Skeletal muscle satellite cell (primary cell): ENCODE measurements around the gene NDUFB10.

Source experiments
- H3K27me3 ChIP-seq: 2 replicates; pipeline ENCODE4 v1.7.0; 2013; ENCODE audit warnings: low read length; ENCODE audit not compliant: control insufficient read depth, insufficient read depth
- H3K36me3 ChIP-seq: 2 replicates; pipeline ENCODE4 v1.7.0; 2013; ENCODE audit warnings: mild to moderate bottlenecking, control low read depth, low read length; ENCODE audit not compliant: insufficient read depth
- H3K4me1 ChIP-seq: 2 replicates; pipeline ENCODE4 v1.7.0; 2013; ENCODE audit warnings: low read length; ENCODE audit not compliant: control insufficient read depth, insufficient read depth
- H3K4me2 ChIP-seq: 2 replicates; pipeline ENCODE4 v1.7.0; 2013; ENCODE audit warnings: mild to moderate bottlenecking, low read length
- H3K4me3 ChIP-seq: 2 replicates; pipeline ENCODE4 v1.7.0; 2013; ENCODE audit warnings: low read length
- H3K9ac ChIP-seq: 2 replicates; pipeline ENCODE4 v1.7.0; 2013; ENCODE audit warnings: mild to moderate bottlenecking, low read depth, low read length, moderate library complexity
- H3K9me3 ChIP-seq: replicated peaks from 2 replicates; pipeline ENCODE4 v1.7.0; 2013; ENCODE audit warnings: mild to moderate bottlenecking, control low read depth, low read length

Gene NDUFB10

GRCh38 chr16:1985466-1986150 is 26.3 kb downstream of the NDUFB10 start:
- Histone ChIP-seq H3K27me3 (peaks cover 36% of the 10 kb centered on the region), H3K4me1 (peaks cover 29% of the 10 kb centered on the region), H3K9me3 (no peaks in the 10 kb centered on the region), H3K4me3 (peak overlapping the region; percentile 87), H3K4me2 (peak overlapping the region; percentile 96), H3K36me3 (peaks cover 14% of the 10 kb centered on the region), H3K9ac (peak overlapping the region; percentile 85)

GRCh38 chr16:1987198-1987597 is 27.9 kb downstream of the NDUFB10 start:
- H3K36me3 ChIP-seq, result peaks cover 14% of the 10 kb centered on the region
- no peak overlapping the region for H3K9ac ChIP-seq
- no peak overlapping the region for H3K4me3 ChIP-seq
- no peak overlapping the region for H3K4me2 ChIP-seq
- H3K27me3 ChIP-seq, result peaks cover 34% of the 10 kb centered on the region
- no peaks in the 10 kb centered on the region for H3K9me3 ChIP-seq
- H3K4me1 ChIP-seq, result peaks cover 34% of the 10 kb centered on the region

- H3K9ac ChIP-seq, result no peak within 1 kb of the TSS
- no peaks in the 10 kb centered on the region for H3K9me3 ChIP-seq
- peaks cover 14% of the 10 kb centered on the region for H3K36me3 ChIP-seq
- H3K4me2 ChIP-seq, result peak within 1 kb of the TSS; percentile 56
- peaks cover 28% of the 10 kb centered on the region for H3K27me3 ChIP-seq
- peaks cover 33% of the 10 kb centered on the region for H3K4me1 ChIP-seq
- no peak within 1 kb of the TSS for H3K4me3 ChIP-seq
Observed at GRCh38 chr16:1989209-1990100, 30.1 kb downstream of the NDUFB10 start, which contains the start of gene SYNGR3. SYNGR3 (plus strand) TSS chr16:1989970; CDS start chr16:1990103, 133 bp downstream.

GRCh38 chr16:1990101-1990350 is 30.7 kb downstream of the NDUFB10 start:
- Histone ChIP-seq H3K9me3 (no peaks in the 10 kb centered on the region), H3K36me3 (peaks cover 14% of the 10 kb centered on the region), H3K9ac (no peak overlapping the region), H3K4me1 (peaks cover 27% of the 10 kb centered on the region), H3K27me3 (peaks cover 28% of the 10 kb centered on the region), H3K4me3 (no peak overlapping the region), H3K4me2 (peak overlapping the region; percentile 56)

GRCh38 chr16:1990351-1991134 is 31.2 kb downstream of the NDUFB10 start:
- H3K4me3 ChIP-seq, result no peak overlapping the region
- H3K4me1 ChIP-seq, result peaks cover 22% of the 10 kb centered on the region
- H3K4me2 ChIP-seq, result peak overlapping the region; percentile 47
- no peaks in the 10 kb centered on the region for H3K9me3 ChIP-seq
- no peak overlapping the region for H3K9ac ChIP-seq
- H3K27me3 ChIP-seq, result peaks cover 28% of the 10 kb centered on the region
- peaks cover 18% of the 10 kb centered on the region for H3K36me3 ChIP-seq

- Histone ChIP-seq H3K9ac (no peak overlapping the region), H3K4me1 (peaks cover 17% of the 10 kb centered on the region), H3K36me3 (peaks cover 14% of the 10 kb centered on the region), H3K9me3 (no peaks in the 10 kb centered on the region), H3K4me3 (no peak overlapping the region), H3K4me2 (no peak overlapping the region), H3K27me3 (peaks cover 28% of the 10 kb centered on the region)
Observed at GRCh38 chr16:1991135-1991551, 31.8 kb downstream of the NDUFB10 start.

GRCh38 chr16:1991588-1991947 is 32.2 kb downstream of the NDUFB10 start:
- H3K9ac ChIP-seq, result no peak overlapping the region
- peak overlapping the region; percentile 62 for H3K4me3 ChIP-seq

GRCh38 chr16:1991948-1992703 is 32.8 kb downstream of the NDUFB10 start:
- H3K9ac ChIP-seq, result no peak overlapping the region
- H3K4me1 ChIP-seq, result peaks cover 21% of the 10 kb centered on the region
- peak overlapping the region; percentile 79 for H3K4me2 ChIP-seq
- peaks cover 28% of the 10 kb centered on the region for H3K27me3 ChIP-seq
- H3K4me3 ChIP-seq, result peak overlapping the region; percentile 62
- no peaks in the 10 kb centered on the region for H3K9me3 ChIP-seq
- H3K36me3 ChIP-seq, result peaks cover 12% of the 10 kb centered on the region

More at GRCh38 chr16:1991588-1991947, 32.2 kb downstream of the NDUFB10 start:
- peaks cover 17% of the 10 kb centered on the region for H3K4me1 ChIP-seq
- peak overlapping the region; percentile 79 for H3K4me2 ChIP-seq
- no peaks in the 10 kb centered on the region for H3K9me3 ChIP-seq
- peaks cover 11% of the 10 kb centered on the region for H3K36me3 ChIP-seq
- H3K27me3 ChIP-seq, result peaks cover 28% of the 10 kb centered on the region

- H3K4me3 ChIP-seq, result peak overlapping the region; percentile 56
- peaks cover 17% of the 10 kb centered on the region for H3K36me3 ChIP-seq
- peaks cover 28% of the 10 kb centered on the region for H3K4me1 ChIP-seq
- no peaks in the 10 kb centered on the region for H3K9me3 ChIP-seq
- H3K9ac ChIP-seq, result no peak overlapping the region
- peaks cover 28% of the 10 kb centered on the region for H3K27me3 ChIP-seq
- peak overlapping the region; percentile 70 for H3K4me2 ChIP-seq
Observed at GRCh38 chr16:1992704-1993317, 33.5 kb downstream of the NDUFB10 start.

- Histone ChIP-seq H3K9ac (no peak overlapping the region), H3K27me3 (peaks cover 27% of the 10 kb centered on the region), H3K36me3 (peaks cover 23% of the 10 kb centered on the region), H3K4me2 (no peak overlapping the region), H3K4me3 (no peak overlapping the region), H3K4me1 (peaks cover 34% of the 10 kb centered on the region), H3K9me3 (no peaks in the 10 kb centered on the region)
Observed at GRCh38 chr16:1993731-1994131, 34.4 kb downstream of the NDUFB10 start.
